Central memory CD8-positive, alpha-beta T cell (primary cell): ENCODE measurements around the gene LAMTOR3.

Experiments used
- ATAC-seq: fragments of 150-1000 bp; cut with Tn5 transposase; replicated peaks from 2 replicates; pipeline ENCODE4 v1.10.0; 2022; ENCODE audit warnings: mild to moderate bottlenecking, moderate FRiP score, moderate number of reproducible peaks; ENCODE audit not compliant: poor library complexity, severe bottlenecking; ENCODE audit errors: extremely low read depth
- DNase-seq, 2 donors: peaks; one replicate each; pipeline ENCODE4 v3.0.0; 2021; ENCODE audit warnings: low spot score in 2 of 2
- H3K27ac Mint-ChIP-seq: one replicate; pipeline ENCODE4 v1.8.0; 2022; ENCODE audit warnings: low read depth, mild to moderate bottlenecking, moderate library complexity, mixed read lengths
- H3K27me3 Mint-ChIP-seq: one replicate; pipeline ENCODE4 v1.8.0; 2022; ENCODE audit warnings: mixed read lengths
- H3K36me3 Mint-ChIP-seq: one replicate; pipeline ENCODE4 v1.8.0; 2022; ENCODE audit warnings: mild to moderate bottlenecking, moderate library complexity, mixed read lengths; ENCODE audit not compliant: insufficient read depth
- H3K4me1 Mint-ChIP-seq: one replicate; pipeline ENCODE4 v1.8.0; 2022; ENCODE audit warnings: mixed read lengths
- H3K4me3 Mint-ChIP-seq: one replicate; pipeline ENCODE4 v1.8.0; 2022; ENCODE audit warnings: mild to moderate bottlenecking, moderate library complexity, mixed read lengths
- H3K9me3 Mint-ChIP-seq: one replicate; pipeline ENCODE4 v1.8.0; 2022; ENCODE audit warnings: mixed read lengths

LAMTOR3 gene

DNA sequence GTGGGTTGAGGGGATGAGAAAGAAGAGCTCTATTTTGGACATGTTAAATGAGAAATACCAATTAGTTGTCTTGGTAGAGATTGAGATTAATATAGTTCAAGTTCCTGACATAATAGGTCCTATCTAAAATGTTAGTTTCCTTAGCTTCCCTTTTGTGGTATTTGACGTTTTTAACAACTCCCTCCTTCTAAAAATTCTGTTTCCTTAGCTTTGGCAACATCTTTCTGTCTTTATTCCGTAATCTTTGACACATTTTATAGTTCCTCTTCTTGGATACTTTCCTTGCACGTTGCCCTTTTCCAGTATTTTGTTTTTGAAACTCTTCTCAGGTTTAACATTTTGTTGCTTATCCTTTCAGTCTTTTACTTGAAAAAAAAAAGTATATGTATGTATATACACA, 36.9 kb downstream of the LAMTOR3 start:
- Mint-ChIP-seq H3K27ac (no peak overlapping the region), H3K36me3 (peaks cover 4% of the 10 kb centered on the region), H3K27me3 (no peaks in the 10 kb centered on the region), H3K4me1 (peaks cover 27% of the 10 kb centered on the region), H3K9me3 (no peaks in the 10 kb centered on the region), H3K4me3 (no peak overlapping the region)
- ATAC-seq (no peak), DNase-seq (no peak)

DNA sequence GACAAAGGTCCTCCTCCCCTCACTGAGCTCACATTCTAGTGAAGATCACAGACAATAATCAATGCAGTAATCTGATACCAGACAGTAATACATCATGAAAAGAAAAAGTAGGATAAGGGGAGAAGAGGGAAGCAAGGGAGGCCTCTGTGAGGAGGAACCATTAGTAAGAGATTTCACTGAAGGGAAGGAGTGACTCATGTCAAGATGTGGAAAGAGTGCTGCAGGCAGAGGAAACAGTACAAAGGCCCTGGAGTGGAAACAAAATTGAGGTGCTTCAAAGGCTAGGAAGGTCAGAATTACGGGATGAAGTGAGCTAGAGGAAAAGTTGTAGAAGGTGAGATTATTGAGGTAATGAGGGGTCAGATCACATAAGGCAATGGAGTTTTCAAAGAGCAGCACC, 38.1 kb downstream of the LAMTOR3 start:
- Mint-ChIP-seq H3K9me3 (no peaks in the 10 kb centered on the region), H3K27ac (peak overlapping the region; percentile 36), H3K36me3 (peaks cover 4% of the 10 kb centered on the region), H3K4me3 (no peak overlapping the region), H3K27me3 (no peaks in the 10 kb centered on the region), H3K4me1 (peaks cover 35% of the 10 kb centered on the region)
- ATAC-seq (no peak), DNase-seq (no peak)

DNA sequence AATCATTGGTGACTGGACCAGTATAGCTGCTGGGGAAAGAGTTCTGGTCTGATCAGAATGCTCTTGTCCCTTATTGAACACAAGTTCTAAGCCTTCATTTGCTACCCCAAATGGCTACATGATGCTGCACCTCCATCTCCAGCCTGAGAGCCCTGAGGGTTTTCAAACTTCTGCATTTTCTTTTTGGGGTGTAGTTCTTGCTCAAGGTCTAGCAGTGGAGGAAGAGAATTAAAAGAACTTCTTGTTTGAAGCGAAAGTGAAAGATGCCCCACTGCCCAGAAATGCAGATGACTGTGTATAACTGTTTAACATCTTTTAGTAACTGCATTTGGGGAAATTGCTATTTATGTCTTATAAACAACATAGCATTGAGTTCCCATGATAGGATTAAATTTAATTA, 38.5 kb downstream of the LAMTOR3 start:
- Mint-ChIP-seq H3K4me1 (peaks cover 40% of the 10 kb centered on the region), H3K9me3 (no peaks in the 10 kb centered on the region), H3K27ac (peak overlapping the region; percentile 36), H3K4me3 (no peak overlapping the region), H3K36me3 (peaks cover 8% of the 10 kb centered on the region), H3K27me3 (no peaks in the 10 kb centered on the region)
- ATAC-seq (peak; percentile 49), DNase-seq (no peak)

DNA sequence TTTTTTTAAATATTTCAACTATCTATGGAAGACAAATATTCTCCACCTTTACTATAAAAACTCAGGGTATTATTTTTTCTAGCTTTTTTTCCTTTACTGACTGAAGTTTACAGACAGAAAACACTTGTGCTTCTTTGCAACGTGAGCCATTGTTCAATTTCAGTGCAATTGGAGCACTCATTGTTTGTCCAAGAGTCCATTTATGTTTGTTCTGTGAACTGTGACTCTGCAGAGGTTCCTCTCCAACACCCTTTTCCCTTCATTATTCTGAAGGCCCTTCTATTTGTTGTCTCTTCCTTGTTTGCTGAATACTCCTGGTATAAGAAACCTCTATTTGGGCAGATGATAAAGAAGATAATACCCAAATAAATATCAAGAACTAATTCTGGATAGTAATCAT, 40.2 kb downstream of the LAMTOR3 start:
- Mint-ChIP-seq H3K27me3 (no peaks in the 10 kb centered on the region), H3K27ac (no peak overlapping the region), H3K4me1 (peaks cover 35% of the 10 kb centered on the region), H3K36me3 (peaks cover 6% of the 10 kb centered on the region), H3K9me3 (no peaks in the 10 kb centered on the region), H3K4me3 (no peak overlapping the region)
- DNase-seq (no peak), ATAC-seq (no peak)

DNA sequence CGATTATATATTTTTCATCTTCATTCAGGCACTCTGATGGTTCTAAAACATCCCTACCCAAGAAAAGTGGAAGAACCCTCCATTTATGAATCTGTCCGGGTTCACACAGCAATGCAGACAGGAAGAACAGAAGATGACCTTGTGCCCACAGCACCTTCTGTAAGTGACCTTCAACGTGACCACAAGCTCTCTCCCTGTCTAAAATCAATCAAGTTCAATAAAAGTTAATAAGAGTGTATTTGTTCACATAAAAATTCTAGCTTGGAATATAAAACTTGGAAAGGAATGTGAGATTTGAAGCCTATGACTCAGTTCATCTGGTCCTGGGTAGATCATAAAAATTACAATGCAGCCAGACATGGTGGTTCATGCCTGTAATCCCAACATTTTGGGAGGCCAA, 41.0 kb downstream of the LAMTOR3 start:
- H3K27me3 Mint-ChIP-seq: no peaks in the 10 kb centered on the region
- ATAC-seq: no peak
- no peaks in the 10 kb centered on the region for H3K9me3 Mint-ChIP-seq
- no peak overlapping the region for H3K4me3 Mint-ChIP-seq
- peaks cover 6% of the 10 kb centered on the region for H3K36me3 Mint-ChIP-seq
- no peak for DNase-seq
- peaks cover 35% of the 10 kb centered on the region for H3K4me1 Mint-ChIP-seq
- no peak overlapping the region for H3K27ac Mint-ChIP-seq

DNA sequence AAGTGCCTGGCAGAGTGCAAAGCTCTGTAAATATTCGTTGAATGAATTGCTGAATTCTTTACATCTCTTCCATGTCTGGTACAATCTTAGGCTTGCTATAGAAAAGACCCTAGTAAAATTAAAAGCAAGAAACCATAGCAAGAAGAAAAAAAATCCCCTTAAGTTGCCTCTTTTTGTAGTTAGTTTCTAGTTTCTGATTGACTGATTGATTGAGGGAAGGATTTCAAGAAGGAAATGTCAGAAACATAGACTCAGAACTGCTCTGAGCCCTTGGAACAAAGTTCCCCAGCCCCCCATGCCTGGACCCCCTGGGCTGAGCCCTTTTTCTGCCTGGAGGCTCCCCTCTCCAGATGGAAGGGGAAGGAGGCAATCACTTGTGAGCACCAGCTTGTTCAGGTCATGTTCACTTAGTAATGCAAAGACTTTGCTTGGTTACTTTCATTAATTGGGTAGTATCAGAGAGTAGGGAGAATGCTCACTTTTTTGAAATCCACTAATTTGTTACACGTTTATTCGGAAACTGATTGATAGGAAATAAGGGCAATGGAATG, 42.0 kb downstream of the LAMTOR3 start:
- Mint-ChIP-seq H3K4me3 (peak overlapping the region; percentile 46), H3K27me3 (no peaks in the 10 kb centered on the region), H3K9me3 (no peaks in the 10 kb centered on the region), H3K36me3 (peaks cover 6% of the 10 kb centered on the region), H3K27ac (peak overlapping the region; percentile 81), H3K4me1 (peaks cover 35% of the 10 kb centered on the region)
- DNase-seq: no peak
- no peak for ATAC-seq

DNA sequence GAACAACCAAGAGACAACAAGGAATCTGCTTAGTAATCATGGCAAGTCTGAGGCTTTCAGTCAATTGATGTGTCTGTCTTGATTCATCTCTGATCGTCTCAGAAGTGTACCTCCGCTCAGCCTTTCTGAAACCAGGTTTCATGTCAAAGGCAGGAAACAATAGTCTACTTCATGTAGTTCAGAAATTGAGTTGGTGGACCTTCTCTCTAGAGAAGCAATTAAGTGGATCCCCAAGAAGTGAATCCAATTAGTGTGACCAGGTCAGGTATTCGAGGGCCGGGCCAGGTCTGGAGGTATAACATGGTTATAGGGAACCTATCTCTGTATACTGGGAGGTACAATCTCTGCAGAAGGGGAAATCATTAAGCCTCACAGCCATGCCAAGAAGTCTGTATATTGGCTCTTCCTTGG, 45.6 kb downstream of the LAMTOR3 start:
- H3K4me3 Mint-ChIP-seq: no peak overlapping the region
- H3K27me3 Mint-ChIP-seq: no peaks in the 10 kb centered on the region
- ATAC-seq: no peak
- no peak for DNase-seq
- H3K27ac Mint-ChIP-seq: no peak overlapping the region
- H3K4me1 Mint-ChIP-seq: peaks cover 13% of the 10 kb centered on the region
- peaks cover 4% of the 10 kb centered on the region for H3K36me3 Mint-ChIP-seq
- H3K9me3 Mint-ChIP-seq: no peaks in the 10 kb centered on the region

DNA sequence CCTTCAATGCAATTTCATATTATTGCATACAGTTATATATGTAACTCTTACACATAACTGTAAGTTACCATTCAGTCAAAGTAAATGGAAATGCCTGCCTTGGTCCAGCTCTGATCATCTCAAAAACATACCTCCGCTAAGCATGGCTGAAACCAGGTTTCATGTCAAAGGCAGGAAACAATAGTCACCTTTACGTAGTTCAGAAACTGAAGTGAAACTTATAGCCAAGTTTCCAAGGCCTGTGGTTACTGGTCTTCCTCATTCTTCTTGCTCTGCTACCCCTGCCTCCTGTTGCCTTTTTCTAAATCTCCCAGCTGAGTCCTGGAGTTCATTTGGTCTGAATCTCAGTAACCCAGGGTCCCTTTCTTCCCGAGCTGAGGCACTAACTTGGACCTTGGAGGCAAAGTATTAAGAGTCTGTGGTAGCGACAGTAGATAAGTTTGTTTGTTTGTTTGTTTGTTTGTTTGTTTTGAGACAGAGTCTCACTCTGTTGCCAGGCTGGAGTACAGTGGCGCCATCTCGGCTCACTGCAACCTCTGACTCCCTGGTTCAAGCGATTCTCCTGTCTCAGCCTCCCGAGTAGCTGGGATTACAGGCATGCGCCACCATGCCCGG, 46.8 kb downstream of the LAMTOR3 start:
- DNase-seq: no peak

DNA sequence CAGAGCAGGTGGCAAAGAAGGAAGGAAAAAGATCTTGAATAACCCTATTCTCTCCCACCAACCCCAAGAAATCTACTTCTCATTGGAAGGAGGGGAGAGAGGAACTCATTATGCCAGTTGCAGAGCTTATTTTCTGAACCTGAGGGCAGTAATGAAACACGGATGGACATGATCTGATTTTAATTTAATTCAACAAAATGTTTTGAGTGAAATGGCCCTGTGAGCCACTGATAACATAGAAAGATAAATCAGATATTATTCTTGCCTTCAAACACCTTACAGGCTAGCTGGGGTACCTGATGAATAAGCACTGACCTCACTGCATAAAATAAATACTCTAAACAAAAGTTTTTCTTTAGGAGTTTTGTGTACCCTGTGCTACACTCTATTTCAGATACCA, 47.3 kb downstream of the LAMTOR3 start:
- Mint-ChIP-seq H3K4me3 (peak overlapping the region; percentile 14), H3K27me3 (no peaks in the 10 kb centered on the region), H3K27ac (no peak overlapping the region), H3K4me1 (peaks cover 10% of the 10 kb centered on the region), H3K36me3 (peaks cover 6% of the 10 kb centered on the region), H3K9me3 (no peaks in the 10 kb centered on the region)
- DNase-seq (no peak), ATAC-seq (no peak)

More for the DNA sequence above, 46.8 kb downstream of the LAMTOR3 start:
- Mint-ChIP-seq H3K4me1 (peaks cover 13% of the 10 kb centered on the region), H3K4me3 (peak overlapping the region; percentile 14), H3K36me3 (peaks cover 6% of the 10 kb centered on the region), H3K27ac (no peak overlapping the region), H3K9me3 (no peaks in the 10 kb centered on the region), H3K27me3 (no peaks in the 10 kb centered on the region)
- peak; percentile 38 for ATAC-seq

DNA sequence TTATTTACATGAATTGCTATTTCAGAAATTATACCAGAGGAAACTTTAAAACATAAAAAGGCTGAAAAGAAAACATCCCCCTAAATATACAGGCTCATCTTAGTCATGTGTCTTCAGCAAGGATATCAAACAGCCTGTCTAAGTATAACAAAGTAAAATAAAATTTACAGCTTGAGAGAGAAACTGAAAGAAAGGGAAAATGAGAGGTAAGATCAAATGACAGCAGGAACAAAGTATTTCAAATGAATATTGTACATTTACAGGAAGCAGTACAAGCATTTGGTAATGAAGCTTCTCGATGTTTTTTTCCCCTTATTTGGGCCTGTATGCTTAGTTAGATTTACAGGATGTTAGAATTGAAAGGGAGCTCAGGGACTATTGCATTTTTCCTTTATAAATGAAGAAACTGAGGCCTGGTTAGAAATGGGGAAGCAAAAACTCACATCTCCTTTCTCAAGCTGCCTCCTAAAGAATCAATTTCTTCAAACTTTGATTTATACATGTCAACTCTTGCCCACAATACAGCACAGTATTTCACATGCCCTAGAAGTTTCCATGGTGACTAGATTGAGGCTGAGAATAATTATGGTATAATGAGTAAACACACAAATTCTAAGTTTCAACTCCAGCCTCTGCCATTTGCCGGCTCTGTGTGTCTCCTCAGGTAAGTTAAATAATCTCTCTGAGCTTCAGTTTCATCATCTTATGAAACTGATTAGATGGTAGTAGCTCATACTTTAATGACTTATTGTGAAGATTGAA, 48.3 kb downstream of the LAMTOR3 start:
- ATAC-seq: no peak
- H3K27me3 Mint-ChIP-seq: no peaks in the 10 kb centered on the region
- H3K4me3 Mint-ChIP-seq: no peak overlapping the region
- no peaks in the 10 kb centered on the region for H3K9me3 Mint-ChIP-seq
- no peak for DNase-seq
- H3K27ac Mint-ChIP-seq: peak overlapping the region; percentile 71
- peaks cover 4% of the 10 kb centered on the region for H3K36me3 Mint-ChIP-seq
- peaks cover 2% of the 10 kb centered on the region for H3K4me1 Mint-ChIP-seq

DNA sequence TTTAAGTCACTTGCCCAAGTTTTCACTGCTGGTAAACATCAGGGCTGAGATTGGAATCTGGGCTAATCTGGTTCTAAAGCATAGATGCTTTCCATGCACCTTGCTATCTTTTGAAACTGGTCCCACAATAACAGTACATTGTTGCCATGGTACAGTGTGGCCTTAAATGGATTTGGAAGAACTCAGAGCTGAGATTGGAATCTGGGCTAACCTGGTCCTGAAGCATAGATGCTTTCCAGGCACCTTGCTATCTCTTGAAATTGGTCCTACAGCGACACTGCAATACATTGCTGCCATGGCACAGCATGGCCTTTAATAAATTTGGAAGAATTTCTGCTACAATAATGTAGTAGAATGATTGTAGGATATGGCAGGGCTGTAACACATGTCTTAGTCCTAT, 49.0 kb downstream of the LAMTOR3 start:
- Mint-ChIP-seq H3K9me3 (no peaks in the 10 kb centered on the region), H3K4me1 (no peaks in the 10 kb centered on the region), H3K27me3 (no peaks in the 10 kb centered on the region), H3K27ac (peak overlapping the region; percentile 71), H3K36me3 (peaks cover 2% of the 10 kb centered on the region), H3K4me3 (no peak overlapping the region)
- ATAC-seq: no peak
- DNase-seq: no peak

DNA sequence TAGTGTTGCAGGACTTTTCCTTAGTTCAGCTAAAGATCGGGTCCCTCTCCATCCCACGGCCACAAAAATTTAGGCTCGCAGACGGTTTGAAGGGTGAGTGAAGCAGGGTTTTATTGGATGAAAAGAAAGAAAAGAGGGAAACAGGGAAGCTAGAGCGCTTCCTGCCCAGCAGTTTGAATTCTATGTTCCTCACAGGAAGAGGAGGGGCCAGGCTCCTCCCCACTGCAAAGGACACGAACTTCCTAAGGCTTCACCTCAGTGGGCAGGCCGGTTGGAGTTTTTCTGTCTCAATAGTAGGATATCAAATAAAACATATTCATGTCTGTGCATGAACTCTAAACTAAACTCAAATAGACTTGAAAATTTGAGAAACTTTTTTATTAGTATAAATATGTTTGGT, 50.2 kb downstream of the LAMTOR3 start:
- Mint-ChIP-seq H3K9me3 (no peaks in the 10 kb centered on the region), H3K36me3 (peaks cover 2% of the 10 kb centered on the region), H3K27ac (no peak overlapping the region), H3K4me3 (no peak overlapping the region), H3K4me1 (no peaks in the 10 kb centered on the region), H3K27me3 (no peaks in the 10 kb centered on the region)
- no peak for DNase-seq
- ATAC-seq: no peak

DNA sequence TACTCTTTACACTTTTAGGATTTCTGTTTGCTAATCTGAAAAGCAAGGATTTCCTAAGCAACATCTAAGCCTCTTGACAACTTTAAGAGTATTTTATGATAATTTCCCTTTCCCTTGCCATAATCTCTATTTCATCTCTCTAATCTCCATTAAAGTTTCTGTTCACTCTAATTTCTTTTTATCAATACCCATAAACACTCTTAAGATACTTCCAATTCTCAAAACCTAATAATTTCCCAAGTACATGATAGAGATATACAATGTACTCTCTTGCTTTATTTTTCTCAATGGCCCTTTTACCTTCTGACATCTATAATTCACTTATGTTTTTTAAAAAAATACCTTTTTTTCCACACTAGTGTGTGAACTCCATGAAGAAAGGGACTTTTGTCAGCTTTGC, 50.8 kb downstream of the LAMTOR3 start:
- Mint-ChIP-seq H3K4me3 (no peak overlapping the region), H3K36me3 (peaks cover 2% of the 10 kb centered on the region), H3K27ac (no peak overlapping the region), H3K9me3 (no peaks in the 10 kb centered on the region), H3K27me3 (no peaks in the 10 kb centered on the region), H3K4me1 (no peaks in the 10 kb centered on the region)
- no peak for DNase-seq
- ATAC-seq: no peak
